ENCODE results near the gene C1QL3. TPM values are rescaled to one million over a fixed set of nuclear protein-coding genes. Genes with fewer than 3 reads are reported as not detected.

The C1QL3 gene
- total RNA-seq (2014; rRNA removed; shearing (Covaris generic)), result not detected in 2 replicates

DNA sequence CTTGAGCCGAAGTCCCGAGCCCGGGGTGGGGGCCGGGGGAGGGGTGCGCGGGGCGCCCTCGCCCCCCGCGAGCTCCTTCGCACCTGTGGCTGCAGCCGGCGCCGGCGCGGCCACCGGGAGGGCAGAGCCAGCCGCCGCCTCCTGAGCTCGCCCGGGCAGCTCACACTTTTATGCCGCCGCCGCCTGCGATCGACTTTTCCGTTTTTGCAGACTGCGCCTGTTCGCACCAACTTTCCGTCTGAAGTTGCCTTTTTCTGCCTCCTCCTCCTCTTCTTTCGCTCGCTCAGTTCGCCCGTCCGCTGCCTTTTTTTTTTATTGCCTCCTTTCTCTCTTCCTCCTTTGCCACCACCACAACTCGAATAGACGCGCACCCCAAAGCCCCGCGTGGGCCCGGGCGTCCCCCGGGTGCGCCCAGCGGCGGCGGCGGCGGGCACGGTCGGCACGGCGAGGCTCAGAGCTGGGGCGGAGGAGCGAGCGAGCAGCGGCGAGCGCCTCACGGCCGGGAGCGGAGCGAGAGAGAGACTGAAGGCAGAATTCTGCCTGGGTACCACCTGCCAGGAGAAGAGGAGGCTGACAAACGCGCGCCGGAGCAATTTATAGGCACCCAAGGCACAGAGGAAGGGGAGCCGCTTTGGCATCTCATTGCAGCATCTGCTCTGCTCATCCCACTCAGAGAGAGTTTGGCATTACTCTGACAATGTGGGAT is at the start of gene C1QL3:
Gene C1QL3 (minus strand): TSS at position 569 of the 706 bp plus-strand sequence. CDS start 814 bp downstream, outside the sequence.
- peak; percentile 25 for DNase-seq (ENCODE audit: low read depth)

DNA sequence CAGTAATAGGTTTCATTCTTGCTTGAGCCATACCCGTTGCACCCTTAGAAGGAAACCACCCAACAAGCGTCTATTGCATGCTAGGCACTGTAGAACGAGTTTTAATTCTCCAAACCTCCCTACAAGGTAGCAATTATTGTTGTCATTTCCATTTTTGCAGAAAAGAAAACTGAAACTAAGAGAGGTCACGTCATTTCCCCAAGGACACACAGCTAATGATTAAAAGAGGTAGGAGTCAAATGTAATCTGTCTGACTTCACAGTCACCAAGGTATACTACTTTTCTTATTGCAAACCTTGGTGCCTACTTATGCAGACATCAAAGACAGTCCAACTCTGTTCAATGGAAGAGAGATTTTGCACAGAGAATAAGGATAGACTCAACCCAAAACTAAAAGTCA is 49.1 kb upstream of the C1QL3 start:
- no peak for DNase-seq (ENCODE audit: low read depth)

- no peak for DNase-seq (ENCODE audit: low read depth)
These were observed 44.6 kb upstream of the C1QL3 start for GRCh38 chr10:16566202-16566805.

DNA sequence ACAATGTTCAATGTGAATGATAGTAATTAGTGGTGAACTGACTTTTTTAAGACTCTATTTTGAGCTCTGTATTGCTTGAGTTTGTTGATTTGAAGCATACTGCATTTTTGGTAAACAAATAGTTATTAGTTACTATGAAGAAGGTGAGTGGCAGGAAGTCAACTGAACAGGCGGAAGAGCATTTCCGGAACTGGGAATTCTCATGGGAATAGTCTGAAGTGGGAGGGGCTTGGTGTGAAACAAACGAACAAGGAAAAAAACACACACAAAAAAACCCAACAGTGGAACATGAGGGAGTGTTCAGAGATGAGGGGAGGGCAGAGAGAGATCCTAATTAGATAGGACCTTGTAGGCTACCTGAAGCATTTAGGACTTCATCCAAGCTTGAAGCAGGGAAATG is 43.9 kb upstream of the C1QL3 start:
- DNase-seq (ENCODE audit: low read depth), result no peak

DNA sequence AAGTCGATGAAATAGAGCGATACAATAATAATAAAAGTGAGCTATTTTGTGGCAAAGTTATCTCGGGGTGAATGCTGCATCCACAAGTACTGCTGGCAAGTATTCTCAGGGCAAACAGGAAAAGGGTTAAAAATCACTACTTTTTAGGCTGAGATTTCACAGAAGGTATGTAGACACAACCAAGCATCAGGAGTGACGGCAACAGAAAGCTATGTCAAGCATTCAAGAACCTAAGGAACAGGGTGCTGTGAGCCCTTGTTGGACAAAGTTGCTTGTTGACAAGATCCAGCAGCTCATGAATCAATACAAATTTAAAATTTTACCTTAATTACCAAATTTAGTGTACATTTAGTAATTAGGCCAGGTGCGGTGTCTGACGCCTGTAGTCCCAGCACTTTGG is 41.2 kb upstream of the C1QL3 start:
- DNase-seq (ENCODE audit: low read depth), result no peak

GRCh38 chr10:16559236-16559773 is 37.6 kb upstream of the C1QL3 start:
- no peak for DNase-seq (ENCODE audit: low read depth)

DNA sequence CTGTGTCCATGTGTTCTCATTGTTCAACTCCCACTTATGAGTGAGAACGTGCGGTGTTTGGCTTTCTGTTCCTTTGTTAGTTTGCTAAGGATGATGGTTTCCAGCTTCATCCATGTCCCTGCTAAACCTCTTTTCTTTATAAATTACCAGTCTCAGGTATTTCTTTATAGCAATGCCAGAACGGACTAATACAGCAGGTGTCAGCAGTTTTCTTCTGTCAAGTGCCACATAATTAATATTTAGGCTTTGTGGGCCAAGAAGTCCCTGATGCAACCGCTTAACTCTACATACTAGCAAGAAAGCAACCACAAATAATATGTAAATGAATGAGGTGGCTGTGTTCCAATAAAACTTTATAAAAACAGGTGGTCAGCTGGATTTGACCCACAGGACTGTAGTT is 26.3 kb upstream of the C1QL3 start:
- DNase-seq (ENCODE audit: low read depth), result no peak

DNA sequence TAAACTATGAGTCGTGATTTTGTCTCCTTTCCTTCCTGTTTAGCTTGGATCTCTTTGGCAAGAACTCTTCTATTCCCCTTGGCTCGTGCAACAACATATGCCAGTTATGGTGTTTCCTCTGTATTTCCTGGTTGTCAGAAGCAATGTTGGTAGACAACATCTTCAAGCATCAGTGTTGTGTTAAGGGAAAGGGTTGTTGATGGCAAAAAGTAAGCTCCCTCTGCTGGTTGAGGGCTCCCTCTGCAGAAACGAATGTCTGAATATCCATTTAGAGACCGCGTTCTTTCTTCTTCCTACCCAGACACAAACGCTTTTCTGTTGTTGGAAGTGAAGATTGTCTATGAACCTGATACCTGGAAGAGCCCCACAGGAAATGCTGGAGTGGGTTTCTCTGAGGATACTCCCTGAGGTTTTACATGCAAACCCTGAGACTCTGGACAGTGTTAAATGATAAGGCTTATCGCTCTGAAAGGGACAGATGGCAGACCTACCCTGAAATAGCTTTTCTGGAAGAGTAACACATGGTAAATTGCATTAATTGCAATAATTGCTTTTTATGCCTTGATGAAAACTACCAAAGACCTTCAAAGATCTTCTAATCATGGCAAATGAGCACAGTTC is 23.5 kb upstream of the C1QL3 start:
- peak; percentile 50 for DNase-seq (ENCODE audit: low read depth)

GRCh38 chr10:16544591-16544990 is 22.9 kb upstream of the C1QL3 start:
- no peak for DNase-seq (ENCODE audit: low read depth)

GRCh38 chr10:16544099-16544498 is 22.4 kb upstream of the C1QL3 start:
- no peak for DNase-seq (ENCODE audit: low read depth)

DNA sequence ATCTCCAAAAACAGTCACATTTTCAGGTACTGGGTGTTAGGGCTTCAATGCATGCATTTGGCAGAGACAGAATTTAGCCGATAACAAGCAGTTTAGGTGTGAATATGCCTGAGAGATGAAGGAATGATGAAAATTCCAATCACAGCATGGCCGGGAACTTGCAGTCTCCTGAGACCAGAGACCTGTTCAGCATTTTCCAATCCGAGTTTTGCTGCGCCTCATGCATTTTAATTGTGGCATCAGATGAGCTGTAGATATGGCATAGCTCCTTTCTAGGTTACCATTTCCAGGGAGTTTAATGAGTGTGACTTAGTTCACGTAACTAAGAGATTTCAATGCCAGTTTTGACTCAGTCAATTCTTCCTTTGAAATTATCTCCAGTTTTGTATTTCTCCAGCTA is 14.5 kb upstream of the C1QL3 start:
- no peak for DNase-seq (ENCODE audit: low read depth)

GRCh38 chr10:16529853-16530252 is 8.2 kb upstream of the C1QL3 start:
- DNase-seq (ENCODE audit: low read depth), result no peak

- DNase-seq (ENCODE audit: low read depth), result no peak
These were observed 5.8 kb upstream of the C1QL3 start for GRCh38 chr10:16527452-16527851.

- DNase-seq (ENCODE audit: low read depth), result peak; percentile 22
These were observed 779 bp downstream of the C1QL3 start for GRCh38 chr10:16520900-16521299.

DNA sequence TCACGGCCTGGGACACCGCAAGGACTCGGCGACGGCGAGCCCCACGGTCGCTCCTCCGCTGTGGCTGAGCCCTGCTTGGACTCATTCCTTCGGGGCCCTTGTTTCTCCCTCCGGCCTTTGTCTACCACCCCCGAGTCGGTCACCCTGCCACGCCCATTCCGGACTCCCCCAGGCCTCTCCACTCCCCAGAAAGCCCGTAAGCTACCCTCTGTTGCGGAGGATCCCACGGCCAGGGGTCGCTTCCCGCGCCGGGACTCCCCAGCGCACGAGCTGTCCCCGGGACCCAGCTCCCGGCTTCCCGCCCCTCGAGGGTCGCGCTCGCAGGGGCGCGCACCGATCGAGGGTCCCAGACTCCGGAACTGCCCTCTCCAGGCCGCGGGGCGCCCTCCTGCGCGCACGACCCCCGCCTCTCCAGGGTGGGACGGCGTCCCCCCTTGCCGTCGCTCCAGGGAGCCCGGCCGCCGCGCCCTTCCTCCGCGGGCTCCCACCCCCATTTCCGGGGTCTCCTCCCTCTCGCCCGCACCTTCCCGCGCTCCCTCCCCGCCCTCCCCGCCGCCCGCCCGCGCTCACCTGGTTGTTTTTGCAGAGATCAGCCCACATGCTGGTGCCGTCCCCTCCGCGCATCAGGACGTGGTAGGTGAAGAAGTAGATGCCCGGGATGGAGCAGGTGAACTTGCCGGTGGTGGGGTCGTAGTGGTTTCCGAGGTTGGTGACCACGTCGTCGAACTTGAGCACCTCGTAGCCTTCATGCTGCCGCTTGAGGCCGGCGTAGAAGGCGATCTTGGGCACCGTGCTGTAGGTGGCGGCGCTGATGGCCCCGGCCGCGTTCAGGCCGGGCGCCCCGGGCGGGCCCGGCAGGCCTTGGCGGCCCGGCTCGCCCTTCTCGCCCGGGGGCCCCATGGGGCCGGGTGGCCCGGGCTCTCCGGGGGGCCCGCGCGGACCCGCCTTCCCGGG is 1.5 kb downstream of the C1QL3 start:
- DNase-seq (ENCODE audit: low read depth), result no peak

DNA sequence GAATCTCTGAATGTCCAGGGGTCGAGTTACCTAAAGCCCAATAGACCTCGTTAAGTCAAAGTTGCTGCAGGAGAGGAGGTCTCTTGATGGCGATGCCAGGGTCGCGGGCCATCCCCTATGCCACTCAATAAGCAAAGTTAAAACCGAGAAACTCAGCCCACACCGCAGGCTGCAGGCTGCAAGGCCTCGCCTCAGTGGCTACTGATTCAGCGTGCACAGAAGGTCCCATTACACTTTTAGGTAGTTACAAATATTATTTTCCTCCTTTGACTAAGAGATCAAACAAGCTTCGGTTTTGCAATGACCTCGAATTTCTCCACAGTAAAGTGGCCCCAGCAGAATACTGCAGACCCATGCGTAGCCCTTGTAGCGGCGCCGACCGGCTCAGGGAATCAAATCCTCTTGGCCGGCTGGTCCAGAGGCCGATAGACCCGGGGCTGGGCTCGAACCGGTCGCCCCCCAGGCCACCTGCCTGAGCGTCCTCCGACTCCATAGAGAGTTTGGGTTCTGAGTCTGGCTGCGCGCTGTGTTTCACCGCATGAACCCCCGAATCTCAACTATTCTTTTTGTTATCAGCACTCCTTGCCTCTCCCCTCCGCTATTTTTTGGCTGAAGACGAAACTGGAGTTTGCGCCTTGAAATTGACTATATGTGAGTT is 2.3 kb downstream of the C1QL3 start:
- DNase-seq (ENCODE audit: low read depth), result no peak

GRCh38 chr10:16518822-16519221 is 2.9 kb downstream of the C1QL3 start:
- no peak for DNase-seq (ENCODE audit: low read depth)

GRCh38 chr10:16510843-16511242 is 10.8 kb downstream of the C1QL3 start:
- DNase-seq (ENCODE audit: low read depth), result no peak

DNA sequence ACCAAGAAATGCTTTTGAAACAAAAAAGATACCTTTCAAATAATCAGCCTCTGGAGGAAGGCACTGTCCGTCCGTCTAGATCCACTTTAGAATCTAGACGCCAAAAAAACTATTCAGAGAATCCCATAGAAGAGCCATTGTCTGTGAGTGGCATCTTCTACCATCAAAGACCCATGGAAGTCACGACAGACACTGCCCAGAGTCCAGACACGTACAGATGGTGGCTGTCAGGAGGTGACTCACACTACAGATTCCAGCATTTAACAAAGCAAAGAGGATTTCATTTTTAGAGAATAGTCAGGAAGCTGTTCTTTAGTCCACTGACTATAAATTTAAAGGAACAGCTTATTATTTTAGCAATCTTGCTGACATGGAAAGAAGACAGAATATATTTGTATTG is 11.7 kb downstream of the C1QL3 start:
- peak; percentile 75 for DNase-seq (ENCODE audit: low read depth)

DNA sequence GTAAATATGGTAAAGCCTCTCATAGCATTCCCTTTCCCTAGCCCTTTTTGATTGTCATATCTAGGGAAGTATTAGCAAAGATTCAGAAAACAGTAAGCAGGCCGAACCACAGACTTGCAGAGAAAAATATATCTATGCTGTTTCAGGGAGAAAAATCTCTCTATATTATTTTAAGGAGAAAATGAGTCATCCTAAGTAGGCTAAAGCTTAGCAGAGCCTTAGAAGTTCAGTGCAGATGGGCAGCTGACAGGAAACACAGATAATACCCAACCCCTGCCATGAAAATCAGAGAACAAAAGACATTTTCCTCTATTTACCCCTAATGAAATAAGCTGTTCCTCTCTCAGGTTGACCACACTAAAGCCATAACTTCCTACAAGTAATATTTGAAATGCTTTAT is 16.5 kb downstream of the C1QL3 start:
- peak; percentile 22 for DNase-seq (ENCODE audit: low read depth)

DNA sequence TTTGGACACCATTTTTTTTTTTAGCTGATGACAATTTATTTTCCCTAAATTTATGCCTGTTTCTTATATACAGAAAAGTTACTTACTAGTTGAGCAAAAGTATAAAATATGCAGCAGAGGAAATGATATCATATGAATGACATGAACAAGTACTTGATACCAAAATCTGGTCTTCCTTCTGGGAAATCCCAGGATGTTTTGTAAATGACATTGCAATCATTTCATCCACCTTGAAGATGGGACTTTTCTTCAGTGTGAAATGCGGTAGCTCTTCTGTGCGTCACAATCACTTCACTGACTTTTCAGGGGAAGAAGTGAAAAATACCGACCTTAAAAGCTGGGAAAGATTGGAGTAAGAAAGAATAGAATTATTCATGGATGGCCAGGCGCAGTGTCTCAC is 23.8 kb downstream of the C1QL3 start:
- no peak for DNase-seq (ENCODE audit: low read depth)
